ENCODE data around the gene ARHGEF16.

DNA sequence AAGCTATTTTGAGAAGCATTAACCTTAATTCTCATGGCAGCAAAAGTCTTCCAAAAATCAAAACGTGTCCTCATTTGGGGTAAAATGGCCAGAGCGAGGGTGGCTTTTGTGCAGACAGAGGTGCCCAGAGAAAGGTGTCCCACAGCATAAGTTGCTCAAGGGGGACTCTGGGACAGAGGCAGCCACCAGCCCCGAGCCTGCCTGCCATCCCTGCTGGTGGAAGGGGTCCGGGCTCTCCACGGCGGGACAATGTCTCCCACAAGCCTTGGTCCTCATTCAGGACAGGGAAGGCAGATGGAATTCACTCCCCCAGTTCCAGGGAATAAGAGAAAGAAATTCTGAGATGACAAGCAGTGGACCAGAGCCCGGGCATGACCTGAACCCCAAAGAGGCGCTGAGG lies 12.6 kb upstream of the ARHGEF16 start:
- TF ChIP-seq, protein P1, sequence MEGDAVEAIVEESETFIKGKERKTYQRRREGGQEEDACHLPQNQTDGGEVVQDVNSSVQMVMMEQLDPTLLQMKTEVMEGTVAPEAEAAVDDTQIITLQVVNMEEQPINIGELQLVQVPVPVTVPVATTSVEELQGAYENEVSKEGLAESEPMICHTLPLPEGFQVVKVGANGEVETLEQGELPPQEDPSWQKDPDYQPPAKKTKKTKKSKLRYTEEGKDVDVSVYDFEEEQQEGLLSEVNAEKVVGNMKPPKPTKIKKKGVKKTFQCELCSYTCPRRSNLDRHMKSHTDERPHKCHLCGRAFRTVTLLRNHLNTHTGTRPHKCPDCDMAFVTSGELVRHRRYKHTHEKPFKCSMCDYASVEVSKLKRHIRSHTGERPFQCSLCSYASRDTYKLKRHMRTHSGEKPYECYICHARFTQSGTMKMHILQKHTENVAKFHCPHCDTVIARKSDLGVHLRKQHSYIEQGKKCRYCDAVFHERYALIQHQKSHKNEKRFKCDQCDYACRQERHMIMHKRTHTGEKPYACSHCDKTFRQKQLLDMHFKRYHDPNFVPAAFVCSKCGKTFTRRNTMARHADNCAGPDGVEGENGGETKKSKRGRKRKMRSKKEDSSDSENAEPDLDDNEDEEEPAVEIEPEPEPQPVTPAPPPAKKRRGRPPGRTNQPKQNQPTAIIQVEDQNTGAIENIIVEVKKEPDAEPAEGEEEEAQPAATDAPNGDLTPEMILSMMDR (IDR thresholded peaks at IDR 0.05), result no peak
- TF ChIP-seq, protein P2, sequence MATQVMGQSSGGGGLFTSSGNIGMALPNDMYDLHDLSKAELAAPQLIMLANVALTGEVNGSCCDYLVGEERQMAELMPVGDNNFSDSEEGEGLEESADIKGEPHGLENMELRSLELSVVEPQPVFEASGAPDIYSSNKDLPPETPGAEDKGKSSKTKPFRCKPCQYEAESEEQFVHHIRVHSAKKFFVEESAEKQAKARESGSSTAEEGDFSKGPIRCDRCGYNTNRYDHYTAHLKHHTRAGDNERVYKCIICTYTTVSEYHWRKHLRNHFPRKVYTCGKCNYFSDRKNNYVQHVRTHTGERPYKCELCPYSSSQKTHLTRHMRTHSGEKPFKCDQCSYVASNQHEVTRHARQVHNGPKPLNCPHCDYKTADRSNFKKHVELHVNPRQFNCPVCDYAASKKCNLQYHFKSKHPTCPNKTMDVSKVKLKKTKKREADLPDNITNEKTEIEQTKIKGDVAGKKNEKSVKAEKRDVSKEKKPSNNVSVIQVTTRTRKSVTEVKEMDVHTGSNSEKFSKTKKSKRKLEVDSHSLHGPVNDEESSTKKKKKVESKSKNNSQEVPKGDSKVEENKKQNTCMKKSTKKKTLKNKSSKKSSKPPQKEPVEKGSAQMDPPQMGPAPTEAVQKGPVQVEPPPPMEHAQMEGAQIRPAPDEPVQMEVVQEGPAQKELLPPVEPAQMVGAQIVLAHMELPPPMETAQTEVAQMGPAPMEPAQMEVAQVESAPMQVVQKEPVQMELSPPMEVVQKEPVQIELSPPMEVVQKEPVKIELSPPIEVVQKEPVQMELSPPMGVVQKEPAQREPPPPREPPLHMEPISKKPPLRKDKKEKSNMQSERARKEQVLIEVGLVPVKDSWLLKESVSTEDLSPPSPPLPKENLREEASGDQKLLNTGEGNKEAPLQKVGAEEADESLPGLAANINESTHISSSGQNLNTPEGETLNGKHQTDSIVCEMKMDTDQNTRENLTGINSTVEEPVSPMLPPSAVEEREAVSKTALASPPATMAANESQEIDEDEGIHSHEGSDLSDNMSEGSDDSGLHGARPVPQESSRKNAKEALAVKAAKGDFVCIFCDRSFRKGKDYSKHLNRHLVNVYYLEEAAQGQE (IDR thresholded peaks at IDR 0.05; ENCODE audit: insufficient read depth in 1 of 2, low read depth in 2 of 2, low read length in 1 of 2), result no peak
- no peak for TF ChIP-seq TCF7L2 (IDR thresholded peaks at IDR 0.05; ENCODE audit: low read depth, low read length)
- no peak for TF ChIP-seq POLR2AphosphoS5 (IDR thresholded peaks at IDR 0.05; ENCODE audit: low read depth, low read length)
